Umbilical cord (tissue), 2 donors: Measurements from ENCODE around the gene TFRC. TPM values are rescaled to one million over a fixed set of nuclear protein-coding genes. Genes with fewer than 3 reads are reported as not detected.
A peak's percentile ranks its signal among the peaks of the same experiment; 100 is the strongest.
"Not testable (repeated sequence)": the region's sequence is repeated elsewhere in the genome, so short reads cannot be mapped to it uniquely, and the experiment has no call there.

ENCODE experiments used
- DNase-seq: peaks from one replicate; pipeline ENCODE4 v3.0.0-alpha.2; 2015; ENCODE audit warnings: low spot score
- total RNA-seq: library from RNA; depleted of rRNA; stranded (reverse); fragments of >200 nt; gene quantifications from one replicate; pipeline ENCODE4 v1.2.3, GENCODE V29; 2014; ENCODE audit warnings: low replicate concordance; ENCODE audit not compliant: insufficient read depth

TFRC gene
- total RNA-seq, 1 donor from 2014 or later = 136 TPM

DNA sequence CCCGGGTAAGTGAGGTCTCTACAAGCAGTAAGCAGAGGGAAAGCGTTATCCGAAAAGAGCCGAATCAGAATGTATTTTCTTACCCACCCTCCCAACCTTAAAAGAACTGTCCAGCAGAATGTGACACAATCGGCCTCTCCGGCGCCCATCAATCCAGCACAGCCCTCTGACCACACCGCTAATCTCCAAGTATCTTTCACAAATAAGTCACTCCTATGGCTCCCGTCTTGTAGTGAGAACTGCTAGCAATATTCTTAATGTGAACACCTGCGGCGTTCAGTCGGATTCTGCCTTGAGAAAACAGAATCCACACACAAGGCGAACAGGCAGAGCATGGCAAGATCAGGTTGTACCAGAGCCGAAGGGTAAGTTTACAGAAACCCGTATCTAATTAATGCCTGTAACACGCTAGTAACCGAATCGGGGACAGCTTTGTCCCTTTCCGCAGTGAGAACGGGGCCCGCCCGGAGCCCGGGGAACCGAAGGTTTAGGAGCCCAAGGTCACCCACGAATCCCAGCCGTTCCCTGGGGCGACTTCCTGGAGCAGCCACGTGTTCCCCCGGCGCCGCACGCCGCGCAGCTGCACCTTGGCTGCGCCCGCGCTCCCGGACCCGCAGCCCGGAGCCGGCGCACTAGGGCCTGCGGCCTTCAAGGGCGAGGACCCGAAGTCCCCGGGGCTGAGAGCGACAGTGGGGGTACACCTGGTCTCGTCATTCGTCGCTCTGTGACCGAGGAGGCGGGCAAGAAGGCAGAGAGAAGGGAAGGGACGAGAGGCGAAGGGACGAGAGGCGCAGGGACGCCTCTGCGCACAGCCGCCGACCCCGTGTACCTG, 672 bp downstream of the TFRC start:
- DNase-seq = peak; percentile 46

DNA sequence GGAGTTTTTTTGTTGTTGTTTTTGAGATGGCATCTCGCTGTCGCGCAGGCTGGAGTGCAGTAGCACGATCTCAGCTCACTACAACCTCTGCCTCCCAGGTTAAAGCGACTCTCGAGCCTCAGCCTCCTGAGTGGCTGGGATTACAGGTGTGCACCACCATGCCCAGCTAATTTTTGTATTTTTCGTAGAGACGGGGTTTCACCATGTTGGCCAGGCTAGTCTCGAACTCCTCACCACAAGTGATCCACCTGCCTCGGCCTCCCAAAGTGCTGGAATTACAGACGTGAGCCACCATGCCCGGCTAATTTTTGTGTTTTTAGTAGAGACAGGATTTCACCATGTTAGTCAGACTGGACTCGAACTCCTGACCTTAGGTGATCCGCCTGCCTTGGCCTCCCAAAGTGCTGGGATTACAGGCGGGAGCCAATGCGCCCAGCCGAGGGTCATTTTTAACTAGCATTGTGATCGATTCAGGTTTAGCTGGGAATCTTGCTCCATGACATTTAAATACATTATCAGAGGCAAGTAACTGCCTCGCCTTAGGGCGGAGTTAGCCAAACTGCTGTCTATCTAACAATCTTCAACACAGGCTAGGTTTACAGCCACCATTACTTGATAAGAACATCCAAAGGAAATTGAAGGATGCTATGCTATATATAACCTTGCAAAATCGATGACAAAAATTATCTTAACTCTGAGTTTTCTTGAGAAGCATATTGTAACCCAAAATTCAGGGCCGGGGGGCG, 1.6 kb downstream of the TFRC start:
- DNase-seq = not testable (repeated sequence)

DNA sequence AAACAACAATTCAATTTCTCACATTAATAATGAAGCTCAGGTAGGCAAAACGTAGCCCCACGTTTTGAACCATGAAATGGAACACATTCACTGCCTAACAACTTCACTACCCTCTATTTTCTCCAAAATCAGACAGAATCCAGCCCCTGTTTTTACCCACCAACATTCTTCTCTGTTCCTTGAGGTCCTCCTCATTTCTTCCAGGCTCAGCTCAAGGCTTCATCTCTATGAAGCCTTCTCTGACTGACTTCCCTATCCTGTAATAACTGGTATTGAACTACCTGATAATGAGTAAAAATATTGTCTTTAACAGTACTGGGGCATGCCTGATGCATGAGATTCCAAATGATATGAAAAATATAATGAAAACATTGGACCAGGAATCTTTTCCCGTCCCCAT, 2.2 kb downstream of the TFRC start:
- DNase-seq = no peak

DNA sequence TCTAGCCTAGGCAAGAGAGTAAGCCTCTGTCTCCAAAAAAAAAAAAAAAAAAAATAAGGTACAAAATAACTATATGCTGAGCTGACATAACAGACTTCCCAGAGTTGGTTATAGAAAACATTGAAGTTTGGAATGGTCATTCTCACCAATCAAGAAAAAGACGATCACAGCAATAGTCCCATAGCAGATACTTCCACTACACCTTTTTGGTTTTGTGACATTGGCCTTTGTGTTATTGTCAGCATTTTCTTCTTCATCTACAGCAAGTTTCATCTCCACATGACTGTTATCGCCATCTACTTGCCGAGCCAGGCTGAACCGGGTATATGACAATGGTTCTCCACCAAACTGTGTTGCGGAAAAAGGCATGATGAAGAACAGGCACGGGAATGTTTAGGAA, 6.9 kb downstream of the TFRC start:
- DNase-seq = no peak

DNA sequence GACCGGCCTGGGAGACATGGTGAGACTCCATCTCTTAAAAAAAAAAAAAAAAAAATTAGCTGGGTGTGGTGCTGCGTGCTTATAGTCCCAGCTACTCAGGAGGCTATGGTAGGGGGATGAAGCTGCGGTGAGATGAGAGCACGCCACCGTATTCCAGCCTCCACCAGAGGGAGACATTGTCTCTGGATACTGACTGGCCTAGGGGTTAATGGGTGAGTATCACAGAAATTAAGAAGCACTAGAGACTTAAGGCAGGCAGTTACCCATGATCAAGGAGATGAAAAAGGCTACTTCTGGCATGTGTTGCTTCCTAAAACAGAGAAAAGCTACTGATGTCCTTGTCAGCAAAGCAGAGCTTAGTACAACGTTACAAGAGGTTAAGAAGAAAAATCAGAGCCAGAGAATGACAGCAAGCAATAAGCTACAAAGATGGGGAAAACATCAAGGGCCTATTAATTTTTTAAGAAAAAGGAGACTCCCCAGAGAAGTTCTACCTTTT, 8.6 kb downstream of the TFRC start:
- DNase-seq = peak; percentile 79

DNA sequence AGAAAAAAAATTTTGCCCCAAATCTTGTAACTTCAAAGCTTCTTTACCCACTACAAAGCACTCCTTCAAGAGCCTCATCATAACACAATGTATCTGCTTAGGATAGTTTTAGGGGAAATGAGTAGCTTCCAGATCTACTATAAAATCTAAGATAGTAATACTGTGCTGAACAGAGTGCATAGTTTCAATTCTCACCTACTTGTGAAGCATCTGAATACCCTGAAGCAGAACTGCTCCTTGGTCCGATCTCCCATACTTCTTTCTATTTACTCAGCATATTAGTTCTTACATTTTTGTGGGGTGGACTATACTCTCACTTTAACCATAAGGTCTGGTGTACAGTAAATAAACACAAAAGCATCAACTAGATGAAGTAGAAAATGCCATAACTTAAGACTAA, 9.6 kb downstream of the TFRC start:
- DNase-seq = no peak

DNA sequence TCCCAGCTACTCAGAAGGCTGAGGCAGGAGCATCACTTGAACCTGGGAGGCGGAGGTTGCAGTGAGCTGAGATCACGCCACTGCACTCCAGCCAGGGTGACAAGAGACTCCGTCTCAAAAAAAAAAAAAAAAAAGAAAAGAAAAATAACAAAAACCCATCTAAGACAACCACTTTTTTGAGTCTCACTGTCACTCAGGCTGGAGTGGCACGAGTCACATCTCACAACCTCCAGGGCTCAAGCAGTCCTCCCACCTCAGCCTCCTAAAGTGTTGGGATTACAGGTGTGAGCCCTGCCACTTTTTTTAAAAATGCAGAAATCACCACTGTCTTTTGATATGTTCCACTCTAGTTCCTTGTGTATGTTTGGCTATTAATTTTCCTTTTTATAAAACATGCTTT, 13.1 kb downstream of the TFRC start:
- DNase-seq = not testable (repeated sequence)

DNA sequence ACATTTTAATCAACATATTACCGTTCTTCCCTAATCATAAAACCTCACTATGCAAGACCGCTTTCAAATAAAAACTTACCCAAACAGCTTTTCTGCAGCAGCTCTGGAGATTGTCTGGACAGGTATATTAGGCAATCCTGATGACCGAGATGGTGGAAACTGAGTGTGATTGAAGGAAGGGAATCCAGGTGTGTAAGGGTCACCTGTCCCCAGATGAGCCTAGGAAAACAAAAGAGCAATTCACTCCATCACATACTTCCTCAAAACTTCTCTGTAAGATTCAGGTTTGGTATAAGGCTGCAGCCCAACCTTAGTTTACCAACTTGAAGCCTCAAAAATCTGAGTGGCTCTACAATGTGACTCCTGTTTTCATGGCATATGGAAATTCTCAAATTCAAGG, 14.5 kb downstream of the TFRC start:
- no peak for DNase-seq

DNA sequence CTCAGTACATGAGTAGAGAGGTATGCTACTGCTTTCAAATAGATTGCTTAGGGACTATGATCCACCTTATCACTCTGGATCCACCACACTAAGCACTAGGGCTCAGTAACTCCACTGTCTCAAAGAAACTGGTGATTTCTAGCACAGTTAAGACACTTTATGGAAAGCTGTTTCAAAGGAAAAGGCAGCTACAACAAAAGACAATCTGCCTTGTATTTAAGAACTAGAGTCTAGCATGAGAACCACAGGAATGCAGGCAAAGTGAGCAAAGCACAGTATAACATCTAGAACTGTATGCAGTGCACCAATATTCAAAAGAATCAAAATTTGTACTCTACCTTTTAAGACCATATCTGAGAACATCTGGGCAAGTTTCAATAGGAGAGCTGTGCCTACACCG, 17.9 kb downstream of the TFRC start:
- peak; percentile 42 for DNase-seq

DNA sequence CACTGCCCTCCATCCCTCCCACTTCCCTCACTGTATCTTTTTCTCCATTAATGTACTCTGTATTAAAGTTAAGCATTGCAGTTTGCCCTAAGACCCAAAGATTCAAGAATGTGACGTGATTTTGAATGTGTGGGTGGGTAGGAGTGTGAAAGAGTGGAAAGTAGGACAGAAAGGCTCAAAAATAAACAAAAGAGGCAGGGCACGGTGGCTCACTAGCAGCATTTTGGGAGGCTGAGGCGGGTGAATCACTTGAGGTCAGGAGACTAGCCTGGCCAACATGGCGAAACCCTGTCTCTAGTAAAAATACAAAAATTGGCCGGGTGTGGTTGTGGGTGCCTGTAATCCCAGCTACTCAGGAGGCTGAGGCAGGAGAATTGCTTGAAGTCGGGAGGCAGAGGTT, 18.4 kb downstream of the TFRC start:
- DNase-seq = no peak

DNA sequence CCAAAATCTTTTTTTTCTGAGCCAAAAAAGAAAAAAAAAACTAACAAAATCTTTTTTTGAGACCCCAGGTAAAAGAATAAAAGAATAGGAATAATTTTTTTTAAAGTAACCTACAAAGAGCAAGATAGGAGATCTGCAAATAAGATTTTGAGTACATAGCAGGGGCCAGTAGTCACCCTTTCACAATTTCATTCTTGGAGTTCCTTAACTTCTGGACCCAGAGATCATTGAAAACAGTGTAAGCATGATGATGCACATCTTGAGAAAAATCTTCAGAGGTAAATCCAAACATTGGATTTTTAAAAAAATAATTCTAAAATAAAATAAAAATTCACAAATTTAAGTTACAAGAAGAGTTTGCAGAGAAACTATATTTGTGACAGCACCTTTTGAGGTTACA, 18.8 kb downstream of the TFRC start:
- no peak for DNase-seq

DNA sequence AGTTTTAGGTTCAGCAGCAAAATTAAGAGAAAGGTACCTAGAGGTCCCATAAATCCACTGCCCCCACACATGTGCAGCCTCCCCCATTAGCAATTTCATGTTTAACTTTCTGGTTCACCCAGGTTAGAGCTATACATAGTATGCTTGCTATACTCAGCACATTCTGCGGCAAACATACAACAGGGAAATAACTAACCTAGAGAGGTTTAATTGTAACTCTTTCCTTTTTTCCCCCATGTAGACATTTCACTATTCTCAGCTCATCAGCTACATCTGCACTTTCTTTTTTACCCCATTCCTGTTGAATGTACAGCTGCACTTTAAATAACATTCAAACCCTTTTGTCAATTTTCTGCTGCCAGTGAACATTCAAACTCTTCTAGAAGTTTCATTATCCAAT, 21.1 kb downstream of the TFRC start:
- DNase-seq = no peak

DNA sequence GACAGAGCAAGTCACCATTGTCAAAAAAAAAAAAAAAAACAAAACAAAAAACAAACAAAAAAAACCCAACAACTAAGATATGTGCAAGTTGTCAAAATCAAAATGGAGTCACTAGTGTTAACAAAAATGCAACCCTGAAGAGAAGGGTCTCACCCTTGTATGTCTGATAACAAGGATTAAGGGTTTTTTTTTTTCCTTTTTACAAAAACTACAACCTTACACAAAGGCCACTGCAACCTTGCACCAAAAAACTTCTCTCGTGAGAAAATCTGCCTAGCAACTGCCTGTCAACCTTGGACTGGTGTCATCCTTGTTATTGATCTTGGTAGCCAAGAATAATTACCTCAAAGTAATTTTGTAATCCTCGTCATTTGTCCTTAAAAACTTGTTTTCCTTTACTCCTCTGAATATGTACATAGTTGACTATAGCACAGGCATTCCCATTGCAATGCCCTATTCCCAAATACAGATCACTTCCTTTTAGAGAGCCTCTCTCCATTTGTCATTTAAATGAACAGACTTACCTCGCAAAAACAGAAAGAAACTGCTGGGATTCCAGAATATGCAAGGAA, 24.0 kb downstream of the TFRC start:
- no peak for DNase-seq

DNA sequence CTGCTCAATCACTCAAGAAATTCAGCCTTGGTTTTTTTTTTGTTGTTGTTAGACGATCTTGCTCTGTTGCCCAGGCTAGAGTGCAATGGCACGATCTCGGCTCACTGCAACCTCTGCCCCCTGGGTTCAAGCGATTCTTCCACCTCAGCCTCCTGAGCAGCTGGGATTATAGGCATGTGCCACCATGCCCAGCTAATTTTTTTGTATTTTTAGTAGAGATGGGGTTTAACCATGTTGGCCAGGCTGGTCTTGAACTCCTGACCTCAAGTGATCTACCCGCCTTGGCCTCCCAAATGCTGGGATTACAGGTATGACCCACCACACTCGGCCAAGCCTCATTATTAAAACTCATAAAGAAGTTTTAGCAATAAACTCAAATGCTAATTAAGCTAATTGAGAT, 25.5 kb downstream of the TFRC start:
- DNase-seq = not testable (repeated sequence)

DNA sequence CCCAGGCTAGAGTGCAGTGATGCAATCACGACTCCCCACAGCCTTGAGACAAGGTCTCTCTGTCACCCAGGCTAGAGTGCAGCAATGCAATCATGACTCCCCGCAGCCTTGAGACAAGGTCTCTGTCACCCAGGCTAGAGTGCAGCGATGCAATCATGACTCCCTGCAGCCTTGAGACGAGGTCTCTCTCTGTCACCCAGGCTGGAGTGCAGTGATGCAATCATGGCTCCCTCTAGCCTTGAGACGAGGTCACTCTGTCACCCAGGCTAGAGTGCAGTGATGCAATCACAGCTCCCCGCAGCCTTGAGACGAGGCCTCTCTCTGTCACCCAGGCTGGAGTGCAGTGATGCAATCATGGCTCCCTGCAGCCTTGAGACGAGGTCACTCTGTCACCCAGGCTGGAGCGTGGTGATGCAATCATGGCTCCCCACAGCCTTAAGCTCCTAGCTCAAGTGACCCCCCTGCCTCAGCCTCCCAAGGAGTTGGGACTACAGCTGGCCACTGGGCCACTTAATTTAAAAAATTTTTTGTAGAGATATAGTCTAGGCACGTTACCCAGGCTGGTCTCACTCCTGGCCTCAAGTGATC, 26.1 kb downstream of the TFRC start:
- DNase-seq = no peak

DNA sequence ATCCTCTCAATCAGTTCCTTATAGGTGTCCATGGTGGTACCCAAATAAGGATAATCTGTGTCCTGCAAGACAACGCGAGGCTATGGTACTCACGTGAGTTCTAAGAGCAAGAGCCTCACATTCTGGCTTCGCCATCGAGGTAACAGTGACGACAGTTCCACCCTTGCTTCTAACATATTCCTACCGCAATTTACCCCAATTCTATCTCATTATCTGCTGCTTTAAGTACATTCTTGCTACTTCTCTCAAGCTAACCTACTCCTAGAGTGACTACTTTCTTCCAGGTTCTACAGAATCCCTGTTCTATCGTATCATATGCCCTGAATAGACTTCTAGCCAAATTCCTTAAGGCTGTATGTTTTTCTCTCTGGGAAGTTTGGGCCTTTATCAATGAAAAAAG, 26.6 kb downstream of the TFRC start:
- DNase-seq = no peak

DNA sequence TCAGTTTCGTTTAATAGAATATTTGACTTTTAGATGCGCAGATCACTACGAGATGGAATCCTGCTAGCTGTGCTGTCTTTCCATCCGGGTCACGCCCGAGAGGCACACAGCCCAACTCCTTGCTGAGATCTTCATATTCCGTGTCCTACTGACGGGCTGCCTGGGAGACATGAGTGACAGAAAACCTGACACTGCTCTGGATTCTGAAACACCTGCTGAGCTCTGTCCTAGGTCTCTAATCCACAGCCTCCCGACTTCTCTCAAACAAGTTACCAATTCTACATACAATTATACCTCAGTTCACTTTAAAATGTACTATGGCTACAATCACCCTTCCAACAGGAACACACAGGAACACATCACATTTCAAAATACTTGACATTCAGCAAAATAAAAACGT, 27.2 kb downstream of the TFRC start:
- DNase-seq = no peak

DNA sequence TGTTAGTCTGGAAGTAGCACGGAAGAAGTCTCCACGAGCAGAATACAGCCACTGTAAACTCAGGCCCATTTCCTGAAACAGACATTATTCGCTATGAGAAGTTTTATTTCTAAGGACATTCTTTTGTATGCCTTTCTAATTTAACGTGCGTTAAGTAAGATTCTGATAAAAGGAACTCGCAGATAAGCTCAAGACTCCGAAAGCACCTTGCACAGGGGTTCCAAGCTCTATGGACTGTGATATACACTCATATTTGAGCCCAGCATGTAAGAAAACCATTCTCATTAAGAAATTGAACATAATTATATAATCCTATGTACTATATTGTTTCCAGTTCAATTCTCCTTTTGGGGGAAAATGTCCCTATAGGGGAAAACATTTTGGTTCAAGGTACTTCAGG, 28.4 kb downstream of the TFRC start:
- DNase-seq = no peak

DNA sequence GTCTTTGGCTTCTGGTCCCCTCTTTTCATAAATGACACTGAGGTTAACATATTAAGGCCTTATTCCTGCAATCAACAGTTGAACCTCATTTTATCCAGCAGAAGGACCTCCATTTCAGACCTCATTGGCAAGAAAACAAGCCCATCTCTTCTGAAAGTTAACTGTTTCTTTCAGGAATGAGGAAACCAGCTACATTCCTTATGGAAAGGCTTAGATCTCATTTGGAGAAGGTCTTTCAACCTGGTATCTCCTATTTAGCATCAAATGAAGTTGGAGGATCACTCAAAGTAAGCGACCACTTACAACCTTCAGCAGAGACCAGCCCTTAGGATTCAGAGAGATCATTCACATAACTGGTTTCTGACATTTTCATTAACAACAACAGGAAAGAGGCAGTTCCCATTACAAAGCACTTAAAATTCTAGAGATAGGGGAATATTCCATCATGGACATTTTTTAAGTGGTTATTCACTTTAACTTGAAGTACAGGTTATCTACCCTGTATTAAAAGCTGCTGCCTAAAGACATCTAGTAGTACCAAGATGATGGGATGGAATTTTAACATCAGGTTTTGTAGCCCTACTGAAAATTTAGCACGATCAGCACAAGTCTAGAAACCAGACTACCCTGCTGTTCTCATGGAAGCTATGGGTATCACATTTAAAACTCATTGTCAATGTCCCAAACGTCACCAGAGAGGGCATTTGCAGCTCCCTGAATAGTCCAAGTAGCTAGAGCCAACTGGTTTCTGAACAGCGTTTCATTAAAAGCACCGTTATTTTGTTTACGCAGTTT, 30.4 kb downstream of the TFRC start:
- no peak for DNase-seq

DNA sequence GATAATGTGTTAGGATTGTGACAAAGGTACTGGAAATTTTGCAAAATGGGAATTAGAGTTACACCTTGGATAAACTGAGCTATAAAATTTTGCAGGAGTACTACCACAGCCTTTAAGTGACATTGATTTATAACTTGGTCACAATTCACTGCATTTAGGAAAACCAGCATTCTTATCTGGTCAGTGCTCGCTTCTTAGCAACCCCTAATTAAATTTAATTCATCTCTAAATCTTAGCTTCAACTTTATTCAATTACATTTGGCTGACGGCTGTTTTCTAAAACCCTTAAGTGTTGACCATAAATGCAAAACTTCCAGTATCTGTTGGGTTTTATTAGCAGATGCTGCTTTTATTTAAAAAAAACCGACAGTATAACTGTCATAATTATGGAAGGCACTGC, 31.3 kb downstream of the TFRC start:
- DNase-seq = no peak

DNA sequence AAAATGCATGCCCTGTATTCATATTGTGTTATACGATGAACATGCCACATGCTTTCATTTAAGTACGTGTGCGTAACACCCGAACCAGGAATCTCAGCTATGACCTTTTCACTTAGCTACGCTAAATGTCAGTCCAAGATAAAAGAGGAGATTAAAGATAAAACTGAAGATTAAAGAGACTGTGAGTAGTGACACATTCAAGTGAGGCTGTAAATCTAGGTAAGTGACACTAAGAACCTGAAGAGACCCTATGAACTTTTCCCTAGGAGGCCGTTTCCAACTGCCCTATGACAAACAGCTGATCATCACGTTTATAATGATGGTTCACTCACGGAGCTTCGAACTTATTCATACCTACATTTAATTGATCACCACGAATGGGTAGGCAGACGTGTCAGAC, 32.2 kb downstream of the TFRC start:
- peak; percentile 12 for DNase-seq
